Nephron progenitor cell (in vitro differentiated cells): Measurements from ENCODE around the gene PPIF.

Experiments
- DNase-seq: peaks from one replicate; pipeline ENCODE4 v3.0.0; 2021
- H3K27ac Mint-ChIP-seq: 2 replicates; pipeline ENCODE4 v1.8.0; 2021; ENCODE audit warnings: mild to moderate bottlenecking, moderate library complexity, mixed read lengths
- H3K27me3 Mint-ChIP-seq: 2 replicates; pipeline ENCODE4 v1.8.0; 2021; ENCODE audit warnings: mild to moderate bottlenecking, low read depth, mixed read lengths; ENCODE audit not compliant: poor library complexity
- H3K36me3 Mint-ChIP-seq: 2 replicates; pipeline ENCODE4 v1.8.0; 2021; ENCODE audit warnings: low read depth, mixed read lengths
- H3K4me1 Mint-ChIP-seq: 2 replicates; pipeline ENCODE4 v1.8.0; 2021; ENCODE audit warnings: mixed read lengths
- H3K4me3 Mint-ChIP-seq: 2 replicates; pipeline ENCODE4 v1.8.0; 2021; ENCODE audit warnings: mild to moderate bottlenecking, moderate library complexity, mixed read lengths
- H3K9me3 Mint-ChIP-seq: 2 replicates; pipeline ENCODE4 v1.8.0; 2021; ENCODE audit warnings: mild to moderate bottlenecking, moderate library complexity, mixed read lengths
- TF ChIP-seq, protein P1 (sequence below): fragments of 200-600 bp; sonication (generic); IDR thresholded peaks from 2 replicates; pipeline ENCODE4 v1.5.0; 2021; ENCODE audit warnings: antibody characterized with exemption

Gene PPIF

GRCh38 chr10:79312601-79313187 is 34.6 kb upstream of the PPIF start:
- Mint-ChIP-seq H3K27me3 (no peaks in the 10 kb centered on the region), H3K27ac (peak overlapping the region; percentile 83), H3K9me3 (no peaks in the 10 kb centered on the region)

GRCh38 chr10:79313320-79313719 is 33.9 kb upstream of the PPIF start:
- Mint-ChIP-seq H3K27ac (peak overlapping the region; percentile 91), H3K36me3 (peaks cover 36% of the 10 kb centered on the region), H3K27me3 (peaks cover 2% of the 10 kb centered on the region), H3K4me1 (peaks cover 52% of the 10 kb centered on the region), H3K9me3 (no peaks in the 10 kb centered on the region), H3K4me3 (no peak overlapping the region)
- TF ChIP-seq, protein P1, sequence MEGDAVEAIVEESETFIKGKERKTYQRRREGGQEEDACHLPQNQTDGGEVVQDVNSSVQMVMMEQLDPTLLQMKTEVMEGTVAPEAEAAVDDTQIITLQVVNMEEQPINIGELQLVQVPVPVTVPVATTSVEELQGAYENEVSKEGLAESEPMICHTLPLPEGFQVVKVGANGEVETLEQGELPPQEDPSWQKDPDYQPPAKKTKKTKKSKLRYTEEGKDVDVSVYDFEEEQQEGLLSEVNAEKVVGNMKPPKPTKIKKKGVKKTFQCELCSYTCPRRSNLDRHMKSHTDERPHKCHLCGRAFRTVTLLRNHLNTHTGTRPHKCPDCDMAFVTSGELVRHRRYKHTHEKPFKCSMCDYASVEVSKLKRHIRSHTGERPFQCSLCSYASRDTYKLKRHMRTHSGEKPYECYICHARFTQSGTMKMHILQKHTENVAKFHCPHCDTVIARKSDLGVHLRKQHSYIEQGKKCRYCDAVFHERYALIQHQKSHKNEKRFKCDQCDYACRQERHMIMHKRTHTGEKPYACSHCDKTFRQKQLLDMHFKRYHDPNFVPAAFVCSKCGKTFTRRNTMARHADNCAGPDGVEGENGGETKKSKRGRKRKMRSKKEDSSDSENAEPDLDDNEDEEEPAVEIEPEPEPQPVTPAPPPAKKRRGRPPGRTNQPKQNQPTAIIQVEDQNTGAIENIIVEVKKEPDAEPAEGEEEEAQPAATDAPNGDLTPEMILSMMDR, result no peak
- no peak for DNase-seq

More at GRCh38 chr10:79312601-79313187, 34.6 kb upstream of the PPIF start:
- Mint-ChIP-seq H3K4me3 (no peak overlapping the region), H3K4me1 (peaks cover 46% of the 10 kb centered on the region), H3K36me3 (peaks cover 42% of the 10 kb centered on the region)
- no peak for DNase-seq
- TF ChIP-seq, protein P1, result no peak

GRCh38 chr10:79313911-79314439 is 33.3 kb upstream of the PPIF start:
- Mint-ChIP-seq H3K9me3 (peaks cover 2% of the 10 kb centered on the region), H3K4me1 (peaks cover 59% of the 10 kb centered on the region), H3K27ac (peak overlapping the region; percentile 91), H3K27me3 (peaks cover 2% of the 10 kb centered on the region), H3K36me3 (peaks cover 36% of the 10 kb centered on the region), H3K4me3 (no peak overlapping the region)
- DNase-seq, result no peak
- TF ChIP-seq, protein P1, result no peak

GRCh38 chr10:79314761-79315601 is 32.3 kb upstream of the PPIF start:
- H3K9me3 Mint-ChIP-seq, result peaks cover 9% of the 10 kb centered on the region
- H3K27me3 Mint-ChIP-seq, result peaks cover 3% of the 10 kb centered on the region
- peak overlapping the region; percentile 79 for H3K27ac Mint-ChIP-seq
- no peak for DNase-seq
- peaks cover 31% of the 10 kb centered on the region for H3K36me3 Mint-ChIP-seq
- H3K4me1 Mint-ChIP-seq, result peaks cover 60% of the 10 kb centered on the region
- TF ChIP-seq, protein P1, result no peak
- H3K4me3 Mint-ChIP-seq, result no peak overlapping the region

- Mint-ChIP-seq H3K36me3 (peaks cover 31% of the 10 kb centered on the region), H3K4me3 (no peak overlapping the region), H3K9me3 (peaks cover 9% of the 10 kb centered on the region), H3K27ac (peak overlapping the region; percentile 79), H3K4me1 (peaks cover 54% of the 10 kb centered on the region), H3K27me3 (peaks cover 7% of the 10 kb centered on the region)
- no peak for DNase-seq
- TF ChIP-seq, protein P1, result no peak
These were observed 31.7 kb upstream of the PPIF start for GRCh38 chr10:79315602-79315920.
